Ishikawa (cell line): ENCODE measurements around the gene AKAP6.

Source experiments
- CEBPB ChIP-seq: IDR thresholded peaks from 2 replicates; pipeline ENCODE4 v1.6.1; 2012
- CREB1 ChIP-seq: IDR thresholded peaks from 2 replicates; pipeline ENCODE4 v1.6.1; 2012; ENCODE audit warnings: low read depth
- EGR1 ChIP-seq: IDR thresholded peaks from 2 replicates; pipeline ENCODE4 v1.6.1; 2012
- EP300 ChIP-seq: IDR thresholded peaks from 2 replicates; pipeline ENCODE4 v1.6.1; 2012; ENCODE audit warnings: borderline replicate concordance
- FOXM1 ChIP-seq: IDR thresholded peaks from 2 replicates; pipeline ENCODE4 v1.6.1; 2012; ENCODE audit warnings: low read depth, borderline replicate concordance
- MAX ChIP-seq: IDR thresholded peaks from 2 replicates; pipeline ENCODE4 v1.6.1; 2012
- NFIC ChIP-seq: IDR thresholded peaks from 2 replicates; pipeline ENCODE4 v1.6.1; 2012
- RAD21 ChIP-seq: IDR thresholded peaks from 2 replicates; pipeline ENCODE4 v1.6.1; 2012; ENCODE audit warnings: low read depth
- REST ChIP-seq: IDR thresholded peaks from 2 replicates; pipeline ENCODE4 v1.6.1; 2012; ENCODE audit warnings: low read depth, mild to moderate bottlenecking
- TAF1 ChIP-seq: IDR thresholded peaks from 2 replicates; pipeline ENCODE4 v1.6.1; 2012; ENCODE audit warnings: low read depth, mild to moderate bottlenecking
- TCF12 ChIP-seq: IDR thresholded peaks from 2 replicates; pipeline ENCODE4 v1.6.1; 2012; ENCODE audit warnings: low read depth
- TEAD4 ChIP-seq: IDR thresholded peaks from 2 replicates; pipeline ENCODE4 v1.6.1; 2012
- USF1 ChIP-seq: IDR thresholded peaks from 2 replicates; pipeline ENCODE4 v1.6.1; 2012
- YY1 ChIP-seq: IDR thresholded peaks from 2 replicates; pipeline ENCODE4 v1.6.1; 2012; ENCODE audit warnings: low read depth
- ZBTB7A ChIP-seq: IDR thresholded peaks from 2 replicates; pipeline ENCODE4 v1.6.1; 2012; ENCODE audit warnings: low read depth

Gene AKAP6

GRCh38 chr14:32379447-32379846 is 50.3 kb downstream of the AKAP6 start:
- TF ChIP-seq TCF12: no peak
- no peak for TF ChIP-seq FOXM1
- no peak for TF ChIP-seq REST
- TF ChIP-seq ZBTB7A: no peak
- no peak for TF ChIP-seq EP300
- TF ChIP-seq NFIC: no peak
- TF ChIP-seq TAF1: no peak
- no peak for TF ChIP-seq CEBPB
- no peak for TF ChIP-seq CREB1
- TF ChIP-seq TEAD4: no peak
- no peak for TF ChIP-seq RAD21
- no peak for TF ChIP-seq MAX
- TF ChIP-seq EGR1: no peak
- no peak for TF ChIP-seq YY1
- TF ChIP-seq USF1: no peak

GRCh38 chr14:32381869-32382268 is 52.8 kb downstream of the AKAP6 start:
- TF ChIP-seq EP300 (no peak), MAX (no peak), EGR1 (no peak), RAD21 (no peak), ZBTB7A (no peak), USF1 (no peak)

- no peak for TF ChIP-seq TAF1
- peak; percentile 57 for TF ChIP-seq RAD21
Observed at GRCh38 chr14:32382704-32383103, 53.6 kb downstream of the AKAP6 start.

GRCh38 chr14:32383364-32384009 is 54.4 kb downstream of the AKAP6 start:
- no peak for TF ChIP-seq TEAD4
- no peak for TF ChIP-seq REST
- TF ChIP-seq TCF12: no peak
- TF ChIP-seq TAF1: no peak
- no peak for TF ChIP-seq ZBTB7A
- TF ChIP-seq MAX: no peak
- TF ChIP-seq EGR1: no peak
- TF ChIP-seq EP300: no peak

GRCh38 chr14:32384464-32384863 is 55.4 kb downstream of the AKAP6 start:
- TF ChIP-seq NFIC: no peak

- TF ChIP-seq CEBPB (no peak), TAF1 (no peak), FOXM1 (no peak), ZBTB7A (no peak), EGR1 (no peak), TEAD4 (no peak), TCF12 (no peak), EP300 (no peak), RAD21 (no peak), YY1 (no peak), USF1 (no peak), MAX (no peak), CREB1 (no peak), NFIC (no peak), REST (no peak)
Observed at GRCh38 chr14:32393119-32393518, 64.0 kb downstream of the AKAP6 start.
